Lower leg skin (tissue), 3 donors: ENCODE results near the gene TMEM164.

ENCODE experiments used
- POLR2A ChIP-seq, 2 donors: fragments of 450-650 bp; IDR thresholded peaks; one replicate each; pipeline ENCODE4 v1.6.1; 2016 to 2017; ENCODE audit warnings: antibody characterized with exemption in 2 of 2, mild to moderate bottlenecking in 1 of 2, moderate library complexity in 1 of 2
- TF ChIP-seq, protein P1 (sequence below), 3 donors: fragments of 450-650 bp; IDR thresholded peaks; one replicate each; pipeline ENCODE4 v1.5.1; 2016; ENCODE audit warnings: antibody characterized with exemption in 3 of 3, mild to moderate bottlenecking in 3 of 3, moderate library complexity in 2 of 3

GRCh38 chrX:110020536-110020935 lies 17.6 kb downstream of the TMEM164 start:
- TF ChIP-seq, protein P1, sequence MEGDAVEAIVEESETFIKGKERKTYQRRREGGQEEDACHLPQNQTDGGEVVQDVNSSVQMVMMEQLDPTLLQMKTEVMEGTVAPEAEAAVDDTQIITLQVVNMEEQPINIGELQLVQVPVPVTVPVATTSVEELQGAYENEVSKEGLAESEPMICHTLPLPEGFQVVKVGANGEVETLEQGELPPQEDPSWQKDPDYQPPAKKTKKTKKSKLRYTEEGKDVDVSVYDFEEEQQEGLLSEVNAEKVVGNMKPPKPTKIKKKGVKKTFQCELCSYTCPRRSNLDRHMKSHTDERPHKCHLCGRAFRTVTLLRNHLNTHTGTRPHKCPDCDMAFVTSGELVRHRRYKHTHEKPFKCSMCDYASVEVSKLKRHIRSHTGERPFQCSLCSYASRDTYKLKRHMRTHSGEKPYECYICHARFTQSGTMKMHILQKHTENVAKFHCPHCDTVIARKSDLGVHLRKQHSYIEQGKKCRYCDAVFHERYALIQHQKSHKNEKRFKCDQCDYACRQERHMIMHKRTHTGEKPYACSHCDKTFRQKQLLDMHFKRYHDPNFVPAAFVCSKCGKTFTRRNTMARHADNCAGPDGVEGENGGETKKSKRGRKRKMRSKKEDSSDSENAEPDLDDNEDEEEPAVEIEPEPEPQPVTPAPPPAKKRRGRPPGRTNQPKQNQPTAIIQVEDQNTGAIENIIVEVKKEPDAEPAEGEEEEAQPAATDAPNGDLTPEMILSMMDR (IDR thresholded peaks at IDR 0.05): no peak
- no peak for TF ChIP-seq POLR2A (IDR thresholded peaks at IDR 0.05)
